Spleen (tissue), 11 donors: ENCODE measurements around the gene RNF214. TPM values are rescaled to one million over a fixed set of nuclear protein-coding genes. Genes with fewer than 3 reads are reported as not detected.
"Not testable (repeated sequence)": the region's sequence is repeated elsewhere in the genome, so short reads cannot be mapped to it uniquely, and the experiment has no call there.

Experiments
- DNase-seq: peaks from one replicate; pipeline ENCODE4 v3.0.0-alpha.2; 2020
- H3K27ac ChIP-seq, 8 donors: fragments of 200-600 bp; sonication (generic) in 7 of 8; 1 replicate in 4 of 8; 2 replicates in 4 of 8; pipeline versions ENCODE4 v1.5.0 to v1.8.0; 2016 to 2021; ENCODE audit warnings: inconsistent platforms in 4 of 8, mild to moderate bottlenecking in 4 of 8, moderate library complexity in 1 of 8
- H3K27me3 ChIP-seq, 7 donors: fragments of 200-600 bp; sonication (generic) in 6 of 7; replicated peaks in 1 of 7; 1 replicate in 4 of 7; 2 replicates in 3 of 7; pipeline versions ENCODE4 v1.5.0 to v1.8.0; 2016 to 2021; ENCODE audit warnings: inconsistent platforms in 3 of 7, mild to moderate bottlenecking in 1 of 7
- H3K36me3 ChIP-seq, 6 donors: fragments of 200-600 bp; sonication (generic) in 5 of 6; 1 replicate in 4 of 6; 2 replicates in 2 of 6; pipeline versions ENCODE4 v1.5.0 to v1.8.0; 2016 to 2021; ENCODE audit warnings: inconsistent platforms in 2 of 6
- H3K4me1 ChIP-seq, 6 donors: fragments of 200-600 bp; sonication (generic) in 5 of 6; 1 replicate in 3 of 6; 2 replicates in 3 of 6; pipeline versions ENCODE4 v1.5.0 to v1.8.0; 2016 to 2021; ENCODE audit warnings: inconsistent platforms in 3 of 6
- H3K4me3 ChIP-seq, 8 donors: fragments of 200-600 bp; sonication (generic) in 7 of 8; 1 replicate in 4 of 8; 2 replicates in 4 of 8; pipeline versions ENCODE4 v1.5.0 to v1.8.0; 2016 to 2021; ENCODE audit warnings: inconsistent platforms in 4 of 8, mild to moderate bottlenecking in 4 of 8, moderate library complexity in 2 of 8
- H3K9me3 ChIP-seq, 8 donors: fragments of 200-600 bp; sonication (generic) in 7 of 8; 1 replicate in 4 of 8; 2 replicates in 4 of 8; pipeline versions ENCODE4 v1.5.0 to v1.8.0; 2016 to 2021; ENCODE audit warnings: inconsistent platforms in 4 of 8
- POLR2A ChIP-seq, 3 donors: fragments of 450-650 bp; IDR thresholded peaks; one replicate each; pipeline ENCODE4 v1.5.1; 2017; ENCODE audit warnings: antibody characterized with exemption in 3 of 3, mild to moderate bottlenecking in 1 of 3
- POLR2AphosphoS5 ChIP-seq, 3 donors: sonication (generic); formaldehyde crosslinking; IDR thresholded peaks; one replicate each; pipeline ENCODE4 v1.5.1; 2017; ENCODE audit warnings: antibody characterized with exemption in 3 of 3
- WGBS, 5 donors: extraction: QIAGEN DNeasy Blood & Tissue Kit in 3 of 5; methylation state at CpG; one replicate each; pipeline versions ENCODE4 v1.1.5 to v1.1.7; 2013 to 2018; 5-methylcytosine and 5-hydroxymethylcytosine counted together
- intact Hi-C: fragments of 100-400 bp; cut with DNase I; formaldehyde crosslinking; loops from one replicate; pipeline ENCODE4 v1.15.0; 2023; ENCODE audit warnings: low total_unique reads
- polyA plus RNA-seq, 3 donors: library from polyadenylated mRNA; stranded (reverse); fragments of 200-250 nt; gene quantifications; one replicate each; pipeline ENCODE4 v1.2.1, GENCODE V29; 2013
- total RNA-seq, 7 donors: library from RNA; depleted of rRNA in 3 of 7; stranded (reverse); fragments of >200 nt in 3 of 7; fragmentation: NEBNext Ultra II Directional in 4 of 7; extraction: Animal tissue kit (Norgen Biotek cat#: 25700) in 4 of 7; gene quantifications; one replicate each; pipeline versions ENCODE4 v1.1.0 to v1.2.1, GENCODE V29; 2016 to 2021
- TF ChIP-seq, protein P1 (sequence below), 11 experiments: fragments of 200-600 bp in 7 of 11; fragments of 450-650 bp in 4 of 11; sonication (generic) in 4 of 11; IDR thresholded peaks in 8 of 11; conservative IDR thresholded peaks in 3 of 11; 1 replicate in 7 of 11; 2 replicates in 4 of 11; pipeline versions ENCODE4 v1.4.0 to v1.8.0; 2016 to 2021; ENCODE audit warnings: antibody characterized with exemption in 11 of 11, inconsistent platforms in 4 of 11, mild to moderate bottlenecking in 1 of 11
- donor health status: healthy with polysubstance abuse.
- donor health status: DM: no; HTN: no; CAD: no; lungs with moderate emphysema.
- donor health status: DM: no; HTN: no; CAD: no.
- donor health status: Bipolar disorder and iron deficiency.
- donor health status: healthy.
- donor health status: DM: no; HTN: no; CAD: no.
- donor health status: DM: yes; HTN: yes; CAD: no.

RNF214 gene
- total and polyA plus RNA-seq, 10 donors, result 5.6 to 29.6 (median 19.6) TPM

- DNase-seq, result no peak
- intact Hi-C loops, result no loop called here
- H3K9me3 ChIP-seq, result no peaks in the 10 kb centered on the region
- H3K4me1 ChIP-seq, result no peaks in the 10 kb centered on the region
- peaks cover 0 to 78% (median 23%) of the 10 kb centered on the region in 6 donors for H3K36me3 ChIP-seq
- TF ChIP-seq POLR2AphosphoS5 (IDR thresholded peaks at IDR 0.05), result no peak
- no peak for TF ChIP-seq POLR2A (IDR thresholded peaks at IDR 0.05)
- TF ChIP-seq, protein P1, sequence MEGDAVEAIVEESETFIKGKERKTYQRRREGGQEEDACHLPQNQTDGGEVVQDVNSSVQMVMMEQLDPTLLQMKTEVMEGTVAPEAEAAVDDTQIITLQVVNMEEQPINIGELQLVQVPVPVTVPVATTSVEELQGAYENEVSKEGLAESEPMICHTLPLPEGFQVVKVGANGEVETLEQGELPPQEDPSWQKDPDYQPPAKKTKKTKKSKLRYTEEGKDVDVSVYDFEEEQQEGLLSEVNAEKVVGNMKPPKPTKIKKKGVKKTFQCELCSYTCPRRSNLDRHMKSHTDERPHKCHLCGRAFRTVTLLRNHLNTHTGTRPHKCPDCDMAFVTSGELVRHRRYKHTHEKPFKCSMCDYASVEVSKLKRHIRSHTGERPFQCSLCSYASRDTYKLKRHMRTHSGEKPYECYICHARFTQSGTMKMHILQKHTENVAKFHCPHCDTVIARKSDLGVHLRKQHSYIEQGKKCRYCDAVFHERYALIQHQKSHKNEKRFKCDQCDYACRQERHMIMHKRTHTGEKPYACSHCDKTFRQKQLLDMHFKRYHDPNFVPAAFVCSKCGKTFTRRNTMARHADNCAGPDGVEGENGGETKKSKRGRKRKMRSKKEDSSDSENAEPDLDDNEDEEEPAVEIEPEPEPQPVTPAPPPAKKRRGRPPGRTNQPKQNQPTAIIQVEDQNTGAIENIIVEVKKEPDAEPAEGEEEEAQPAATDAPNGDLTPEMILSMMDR (IDR thresholded peaks at IDR 0.05 in 8 of 11, conservative IDR thresholded peaks at IDR 0.05 in 3 of 11), result no peak
- no peak overlapping the region for H3K4me3 ChIP-seq
- H3K27me3 ChIP-seq, result no peaks in the 10 kb centered on the region
- 89 to 96% (median 94%) methylated on average over 2 of the region's 2 CpGs for WGBS, 5 donors
- H3K27ac ChIP-seq, result no peak overlapping the region
Measured at GRCh38 chr11:117265745-117266144, 33.3 kb downstream of the RNF214 start.

- H3K9me3 ChIP-seq, result no peaks in the 10 kb centered on the region
- intact Hi-C loops, result no loop called here
- H3K27me3 ChIP-seq, result no peaks in the 10 kb centered on the region
- H3K27ac ChIP-seq, result no peak overlapping the region
- DNase-seq, result no peak
- 93 to 99% (median 94%) methylated on average over 2 of the region's 2 CpGs for WGBS, 5 donors
- no peaks in the 10 kb centered on the region for H3K4me1 ChIP-seq
- TF ChIP-seq POLR2A (IDR thresholded peaks at IDR 0.05) (no peak), POLR2AphosphoS5 (IDR thresholded peaks at IDR 0.05) (no peak)
- TF ChIP-seq, protein P1 (IDR thresholded peaks at IDR 0.05 in 8 of 11, conservative IDR thresholded peaks at IDR 0.05 in 3 of 11), result no peak
- H3K4me3 ChIP-seq, result no peak overlapping the region
- peaks cover 0 to 75% (median 7%) of the 10 kb centered on the region in 6 donors for H3K36me3 ChIP-seq
Measured at GRCh38 chr11:117269856-117270255, 37.4 kb downstream of the RNF214 start.

DNA sequence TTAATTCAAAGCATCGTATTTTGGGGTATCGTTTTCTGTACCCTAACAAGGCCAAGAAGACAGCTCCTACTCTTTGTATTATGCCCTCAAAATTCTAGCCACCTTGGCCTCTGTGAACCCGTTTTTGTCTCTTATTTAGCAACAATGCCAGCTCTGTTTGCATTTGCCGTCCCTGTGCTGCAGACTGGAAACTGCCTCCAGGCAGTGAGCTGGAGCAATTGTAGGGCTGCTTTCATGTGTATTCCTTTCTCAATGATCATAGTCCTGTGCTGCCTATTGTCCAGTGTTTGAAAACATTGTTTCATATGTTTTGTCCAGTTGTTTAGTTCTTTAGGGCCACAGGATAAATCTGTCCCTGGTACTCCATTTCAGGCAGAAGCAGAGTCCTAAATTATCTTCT lies 38.7 kb downstream of the RNF214 start:
- intact Hi-C loops, result no loop called here
- H3K27ac ChIP-seq, result no peak overlapping the region
- peaks cover 0 to 78% (median 3%) of the 10 kb centered on the region in 6 donors for H3K36me3 ChIP-seq
- no peaks in the 10 kb centered on the region for H3K27me3 ChIP-seq
- TF ChIP-seq POLR2AphosphoS5 (IDR thresholded peaks at IDR 0.05) (no peak), POLR2A (IDR thresholded peaks at IDR 0.05) (no peak)
- TF ChIP-seq, protein P1 (IDR thresholded peaks at IDR 0.05 in 8 of 11, conservative IDR thresholded peaks at IDR 0.05 in 3 of 11), result no peak
- no peak for DNase-seq
- no peak overlapping the region for H3K4me3 ChIP-seq
- H3K9me3 ChIP-seq, result no peaks in the 10 kb centered on the region
- H3K4me1 ChIP-seq, result no peaks in the 10 kb centered on the region
- 95 to 98% (median 96%) methylated on average over 4 of the region's 4 CpGs for WGBS, 5 donors

DNA sequence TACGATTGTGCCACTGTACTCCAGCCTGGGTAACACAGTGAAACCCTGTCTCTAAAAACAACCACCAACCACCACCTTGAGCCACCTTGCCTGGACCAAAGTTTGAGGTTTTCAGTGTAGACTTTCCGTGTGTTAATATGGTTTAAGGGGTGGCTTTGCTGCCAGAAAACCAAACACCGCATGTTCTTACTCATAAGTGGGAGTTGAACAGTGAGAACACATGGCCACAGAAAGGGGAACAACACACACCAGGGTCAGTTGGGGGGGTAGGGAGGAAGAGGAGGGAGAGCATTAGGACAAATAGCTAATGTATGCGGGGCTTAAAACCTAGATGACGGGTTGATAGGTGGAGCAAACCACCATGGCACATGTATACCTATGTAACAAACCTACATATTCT lies 39.7 kb downstream of the RNF214 start:
- H3K4me1 ChIP-seq, H3K27me3 ChIP-seq, H3K9me3 ChIP-seq, intact Hi-C loops, H3K27ac ChIP-seq, DNase-seq, H3K4me3 ChIP-seq: not testable (repeated sequence)
- 81 to 97% (median 89%) methylated on average over 5 of the region's 5 CpGs for WGBS, 5 donors
- H3K36me3 ChIP-seq, result peaks cover 0 to 70% (median 0%) of the 10 kb centered on the region in 6 donors
